ENCODE data around the gene SNRNP200.

Gene SNRNP200

DNA sequence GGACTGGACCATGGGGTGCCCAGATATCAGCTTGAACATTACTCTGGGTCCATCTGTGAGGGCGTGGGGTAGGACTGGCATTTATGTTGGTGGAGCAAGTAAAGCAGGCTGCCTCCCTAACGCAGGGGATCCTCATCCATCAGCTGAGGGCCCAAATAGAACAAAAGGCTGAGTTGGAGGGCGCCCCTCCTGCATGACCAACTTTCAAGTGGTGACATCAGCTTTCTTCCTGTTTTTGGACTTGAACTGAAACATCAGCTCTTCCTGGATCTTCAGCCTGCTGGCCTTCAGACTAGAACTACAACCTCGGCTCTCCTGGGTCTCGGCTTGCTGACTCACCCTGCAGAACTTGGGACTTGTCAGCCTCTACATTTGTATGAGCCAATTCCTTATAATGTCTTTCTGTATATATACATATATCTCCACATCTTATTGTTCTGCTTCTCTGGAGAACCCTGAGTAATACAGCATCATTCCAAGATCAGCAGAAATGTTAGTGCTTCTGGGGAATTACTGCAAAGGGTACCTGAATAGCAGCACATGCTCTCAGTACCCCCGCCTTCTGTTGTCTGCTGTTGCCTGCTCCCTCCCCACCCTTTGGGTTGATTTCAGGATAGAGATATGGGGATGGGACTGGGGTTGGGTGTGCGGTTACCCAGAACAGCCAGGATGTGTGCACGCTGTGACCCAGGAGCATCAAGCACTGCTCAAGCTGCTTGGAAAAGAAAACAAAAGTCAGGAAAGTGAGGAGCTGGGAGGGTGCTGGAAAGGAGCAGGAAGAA is 59.5 kb downstream of the SNRNP200 start:
- DNase-seq (ENCODE audit: insufficient read length, low spot score) (no peak), FAIRE-seq (peak; percentile 62)
- TF ChIP-seq SPI1 (IDR thresholded peaks at IDR 0.05; ENCODE audit: low read depth, low read length) = no peak
- TF ChIP-seq POLR2A (IDR thresholded peaks at IDR 0.05; ENCODE audit: low read depth, low read length) = no peak
- no peak for TF ChIP-seq PAX5 (IDR thresholded peaks at IDR 0.05; ENCODE audit: insufficient read depth, low read length, severe bottlenecking)
- no peak for TF ChIP-seq TAF1 (IDR thresholded peaks at IDR 0.05; ENCODE audit: low read depth, low read length)
- no peak for TF ChIP-seq POU2F2 (IDR thresholded peaks at IDR 0.05; ENCODE audit: low read depth, low read length)
- no peak for TF ChIP-seq POLR2AphosphoS5 (IDR thresholded peaks at IDR 0.05; ENCODE audit: low read depth, low read length)

DNA sequence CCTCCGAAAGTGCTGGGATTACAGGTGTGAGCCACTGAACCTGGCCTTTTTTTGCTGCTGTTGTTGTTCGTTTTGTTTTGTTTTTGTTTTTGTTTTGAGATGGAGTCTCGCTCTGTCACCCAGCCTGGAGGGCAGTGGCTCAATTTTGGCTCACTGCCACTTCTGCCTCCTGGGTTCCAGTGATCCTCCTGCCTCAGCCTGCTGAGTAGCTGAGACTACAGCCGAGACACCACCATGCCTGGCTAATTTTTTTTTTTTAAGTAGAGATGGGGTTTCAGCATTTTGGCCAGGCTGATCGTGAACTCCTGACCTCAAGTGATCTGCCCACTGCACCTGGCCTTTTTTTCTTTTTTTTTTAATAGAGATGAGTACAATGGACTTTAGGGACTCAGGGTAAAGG is 61.5 kb downstream of the SNRNP200 start:
- TF ChIP-seq PAX5 (IDR thresholded peaks at IDR 0.05; ENCODE audit: insufficient read depth, low read length, severe bottlenecking) = no peak
- TF ChIP-seq POLR2AphosphoS5 (IDR thresholded peaks at IDR 0.05; ENCODE audit: low read depth, low read length) = no peak
- TF ChIP-seq TAF1 (IDR thresholded peaks at IDR 0.05; ENCODE audit: low read depth, low read length) = no peak
- no peak for TF ChIP-seq POU2F2 (IDR thresholded peaks at IDR 0.05; ENCODE audit: low read depth, low read length)
- TF ChIP-seq POLR2A (IDR thresholded peaks at IDR 0.05; ENCODE audit: low read depth, low read length) = no peak
- no peak for TF ChIP-seq SPI1 (IDR thresholded peaks at IDR 0.05; ENCODE audit: low read depth, low read length)
- DNase-seq (ENCODE audit: insufficient read length, low spot score) (no peak), FAIRE-seq (no peak)

DNA sequence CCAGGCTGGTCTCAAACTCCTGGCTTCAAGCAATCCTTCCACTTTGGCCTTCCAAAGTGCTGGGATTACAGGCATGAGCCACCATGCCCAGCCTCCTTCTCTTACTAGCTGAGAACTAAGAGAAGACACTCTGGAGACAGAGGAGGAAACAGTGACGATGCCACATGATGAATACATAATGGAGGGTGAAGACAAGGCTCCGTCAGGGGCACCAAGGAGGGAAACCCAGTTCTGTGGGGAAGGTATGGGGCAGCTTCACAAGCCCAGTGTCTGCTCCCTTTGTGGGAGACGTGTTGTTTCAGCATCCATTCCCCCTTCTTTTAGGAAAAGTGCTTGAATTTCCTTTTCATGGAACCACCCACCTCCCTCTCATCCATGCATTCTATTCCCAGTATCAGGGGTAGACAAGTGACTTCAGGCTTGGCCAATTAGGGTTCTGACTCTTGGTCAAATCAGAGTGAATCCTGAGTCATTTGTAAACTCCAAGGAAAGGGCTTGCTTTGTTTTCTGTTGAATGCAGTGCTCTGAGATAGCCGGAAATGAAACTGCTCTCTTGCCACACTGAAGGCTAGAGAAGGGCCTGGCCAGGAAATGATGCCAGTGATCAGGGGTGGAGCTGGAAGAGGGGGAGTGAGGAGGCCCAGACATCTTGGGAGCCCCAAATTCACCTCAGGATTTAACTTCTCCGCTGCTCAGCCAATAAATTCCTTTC is 63.3 kb downstream of the SNRNP200 start:
- peak; percentile 89 for FAIRE-seq
- no peak for TF ChIP-seq POLR2AphosphoS5 (IDR thresholded peaks at IDR 0.05; ENCODE audit: low read depth, low read length)
- peak; percentile 55 for TF ChIP-seq SPI1 (IDR thresholded peaks at IDR 0.05; ENCODE audit: low read depth, low read length)
- DNase-seq (ENCODE audit: insufficient read length, low spot score) = no peak

DNA sequence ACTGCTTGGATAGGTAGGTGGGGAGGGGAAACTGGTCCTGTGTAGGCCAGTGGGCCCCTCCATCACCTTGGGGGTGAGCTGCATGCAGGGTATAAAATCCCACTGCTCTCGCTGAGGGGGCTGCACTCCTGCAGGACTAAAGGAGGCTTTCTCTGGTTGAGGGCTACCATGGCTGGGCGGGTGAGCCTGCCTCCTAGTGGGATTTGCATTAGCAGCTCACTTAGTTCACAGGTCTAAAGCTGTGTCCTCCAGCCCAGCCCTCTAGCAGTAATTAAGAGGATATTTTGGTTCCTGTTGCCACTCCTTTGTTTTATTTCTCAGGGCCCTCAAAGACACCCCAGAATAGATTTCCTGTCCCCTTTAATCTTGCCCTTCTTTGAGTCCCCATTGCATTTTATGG is 64.1 kb downstream of the SNRNP200 start:
- TF ChIP-seq POLR2AphosphoS5 (IDR thresholded peaks at IDR 0.05; ENCODE audit: low read depth, low read length) (no peak), TAF1 (IDR thresholded peaks at IDR 0.05; ENCODE audit: low read depth, low read length) (no peak), SPI1 (IDR thresholded peaks at IDR 0.05; ENCODE audit: low read depth, low read length) (no peak), POU2F2 (IDR thresholded peaks at IDR 0.05; ENCODE audit: low read depth, low read length) (no peak), POLR2A (IDR thresholded peaks at IDR 0.05; ENCODE audit: low read depth, low read length) (no peak), PAX5 (IDR thresholded peaks at IDR 0.05; ENCODE audit: insufficient read depth, low read length, severe bottlenecking) (no peak)
- DNase-seq (ENCODE audit: insufficient read length, low spot score) (no peak), FAIRE-seq (no peak)

DNA sequence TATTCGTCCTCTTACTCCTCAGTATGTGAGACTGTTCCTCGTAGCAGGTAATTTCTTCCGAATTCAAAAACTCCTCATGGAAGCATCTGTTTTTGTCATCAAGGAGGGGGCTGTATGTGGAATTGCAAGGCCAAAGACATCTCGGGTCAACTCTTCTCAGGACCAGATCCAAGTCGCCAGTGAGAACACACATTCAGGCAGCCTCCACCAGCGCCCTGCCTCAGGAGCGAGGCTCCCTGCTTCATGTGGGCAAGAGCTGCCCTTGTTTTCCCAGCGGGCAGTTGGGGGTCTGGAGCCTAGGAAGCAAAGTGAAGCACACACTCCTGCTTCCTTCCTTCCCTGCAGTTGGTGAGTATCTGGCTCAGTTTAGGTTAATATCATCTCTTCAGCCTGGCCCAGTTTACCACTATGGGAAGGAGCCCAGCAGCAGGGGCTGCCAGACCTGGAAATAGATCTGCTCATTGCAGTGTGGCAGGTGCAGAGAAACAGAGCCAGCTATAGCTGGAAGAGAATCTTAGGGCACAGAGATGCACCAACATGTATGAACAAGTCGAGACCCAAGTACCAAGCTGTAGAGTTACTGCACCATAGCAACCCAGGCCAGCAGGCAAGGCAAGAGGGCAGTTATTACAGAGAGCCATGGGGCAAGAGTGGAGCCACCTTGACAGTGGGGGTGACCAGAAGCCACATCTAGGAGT is 64.9 kb downstream of the SNRNP200 start:
- DNase-seq (ENCODE audit: insufficient read length, low spot score) (no peak), FAIRE-seq (no peak)
- no peak for TF ChIP-seq PAX5 (IDR thresholded peaks at IDR 0.05; ENCODE audit: insufficient read depth, low read length, severe bottlenecking)
- TF ChIP-seq POLR2AphosphoS5 (IDR thresholded peaks at IDR 0.05; ENCODE audit: low read depth, low read length) = no peak
- no peak for TF ChIP-seq SPI1 (IDR thresholded peaks at IDR 0.05; ENCODE audit: low read depth, low read length)
- no peak for TF ChIP-seq TAF1 (IDR thresholded peaks at IDR 0.05; ENCODE audit: low read depth, low read length)
- TF ChIP-seq POLR2A (IDR thresholded peaks at IDR 0.05; ENCODE audit: low read depth, low read length) = no peak
- no peak for TF ChIP-seq POU2F2 (IDR thresholded peaks at IDR 0.05; ENCODE audit: low read depth, low read length)

DNA sequence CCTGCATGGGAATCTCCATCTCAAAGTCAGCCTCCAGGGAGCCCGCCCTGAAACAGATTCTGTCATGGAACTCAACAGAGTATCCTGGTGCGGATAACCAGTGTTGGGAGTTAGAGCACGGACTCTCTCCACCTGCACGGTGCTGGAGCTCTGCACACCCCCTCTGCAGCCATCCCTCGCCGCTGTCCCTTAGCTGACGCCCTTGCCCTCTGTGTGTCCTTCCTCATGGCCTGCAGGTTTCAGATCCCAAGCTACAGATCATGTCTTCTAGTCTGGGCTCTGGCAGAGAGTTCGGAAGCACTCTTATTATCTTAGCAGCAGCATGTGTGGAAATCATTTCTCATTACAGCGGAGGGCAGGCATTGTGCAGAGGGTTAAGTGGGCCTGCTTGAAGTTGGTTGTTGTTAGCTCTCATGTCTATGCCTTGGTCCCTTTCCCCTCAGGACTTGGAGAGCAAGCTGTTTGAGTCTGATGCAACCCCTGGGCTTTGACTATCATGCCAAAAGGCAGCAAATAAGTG is 65.5 kb downstream of the SNRNP200 start:
- TF ChIP-seq TAF1 (IDR thresholded peaks at IDR 0.05; ENCODE audit: low read depth, low read length) = no peak
- no peak for TF ChIP-seq PAX5 (IDR thresholded peaks at IDR 0.05; ENCODE audit: insufficient read depth, low read length, severe bottlenecking)
- no peak for TF ChIP-seq POU2F2 (IDR thresholded peaks at IDR 0.05; ENCODE audit: low read depth, low read length)
- TF ChIP-seq POLR2A (IDR thresholded peaks at IDR 0.05; ENCODE audit: low read depth, low read length) = no peak
- TF ChIP-seq POLR2AphosphoS5 (IDR thresholded peaks at IDR 0.05; ENCODE audit: low read depth, low read length) = no peak
- no peak for TF ChIP-seq SPI1 (IDR thresholded peaks at IDR 0.05; ENCODE audit: low read depth, low read length)
- FAIRE-seq (no peak), DNase-seq (ENCODE audit: insufficient read length, low spot score) (no peak)

- no peak for FAIRE-seq
- no peak for DNase-seq (ENCODE audit: insufficient read length, low spot score)
- TF ChIP-seq POLR2A (IDR thresholded peaks at IDR 0.05; ENCODE audit: low read depth, low read length) = no peak
- TF ChIP-seq SPI1 (IDR thresholded peaks at IDR 0.05; ENCODE audit: low read depth, low read length) = no peak
- TF ChIP-seq TAF1 (IDR thresholded peaks at IDR 0.05; ENCODE audit: low read depth, low read length) = no peak
Measured at GRCh38 chr2:96239091-96239490, 66.3 kb downstream of the SNRNP200 start.

- FAIRE-seq = no peak
Measured at GRCh38 chr2:96238266-96238665, 67.1 kb downstream of the SNRNP200 start.

GRCh38 chr2:96236882-96237281 is 68.5 kb downstream of the SNRNP200 start:
- TF ChIP-seq PAX5 (IDR thresholded peaks at IDR 0.05; ENCODE audit: insufficient read depth, low read length, severe bottlenecking) (no peak), SPI1 (IDR thresholded peaks at IDR 0.05; ENCODE audit: low read depth, low read length) (no peak), POU2F2 (IDR thresholded peaks at IDR 0.05; ENCODE audit: low read depth, low read length) (no peak), POLR2A (IDR thresholded peaks at IDR 0.05; ENCODE audit: low read depth, low read length) (no peak), TAF1 (IDR thresholded peaks at IDR 0.05; ENCODE audit: low read depth, low read length) (no peak), POLR2AphosphoS5 (IDR thresholded peaks at IDR 0.05; ENCODE audit: low read depth, low read length) (no peak)
- FAIRE-seq (no peak), DNase-seq (ENCODE audit: insufficient read length, low spot score) (no peak)

More at GRCh38 chr2:96238266-96238665, 67.1 kb downstream of the SNRNP200 start:
- no peak for TF ChIP-seq PAX5 (IDR thresholded peaks at IDR 0.05; ENCODE audit: insufficient read depth, low read length, severe bottlenecking)
- TF ChIP-seq TAF1 (IDR thresholded peaks at IDR 0.05; ENCODE audit: low read depth, low read length) = no peak
- no peak for TF ChIP-seq POLR2A (IDR thresholded peaks at IDR 0.05; ENCODE audit: low read depth, low read length)
- no peak for TF ChIP-seq POLR2AphosphoS5 (IDR thresholded peaks at IDR 0.05; ENCODE audit: low read depth, low read length)
- TF ChIP-seq SPI1 (IDR thresholded peaks at IDR 0.05; ENCODE audit: low read depth, low read length) = no peak
- TF ChIP-seq POU2F2 (IDR thresholded peaks at IDR 0.05; ENCODE audit: low read depth, low read length) = no peak
- DNase-seq (ENCODE audit: insufficient read length, low spot score) = no peak

Measured in GM12891 (cell line).